ENCODE measurements around the gene ABCA1.

ABCA1 gene

DNA sequence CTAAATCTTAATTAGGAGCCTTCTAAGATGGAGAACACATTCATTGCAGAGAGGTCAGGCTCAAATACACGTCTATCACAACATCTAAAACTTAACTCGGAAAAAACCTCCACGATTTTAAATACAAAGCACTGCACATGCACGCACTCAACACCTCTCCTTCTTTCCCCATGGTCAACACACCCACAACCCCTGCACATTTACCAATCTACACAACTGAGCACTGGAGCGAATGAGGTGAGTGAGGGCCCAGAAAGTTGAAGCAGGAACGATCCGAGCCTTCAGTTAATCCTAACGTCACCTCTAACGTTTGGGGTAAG, 180.8 kb downstream of the ABCA1 start:
- Histone ChIP-seq H3K4me2 (ENCODE audit: low read length) (peak overlapping the region; percentile 74), H3K9me3 (ENCODE audit: low read length) (no peaks in the 10 kb centered on the region), H3K79me2 (ENCODE audit: insufficient read depth, low read length) (no peaks in the 10 kb centered on the region), H4K20me1 (ENCODE audit: insufficient read depth, low read length) (no peaks in the 10 kb centered on the region), H3K4me1 (ENCODE audit: insufficient read depth, low read length, severe bottlenecking) (peaks cover 36% of the 10 kb centered on the region), H3K27me3 (ENCODE audit: insufficient read depth, low read length) (no peaks in the 10 kb centered on the region), H3K9me2 (ENCODE audit: low read depth, low read length) (no peaks in the 10 kb centered on the region), H3K9ac (ENCODE audit: low read length) (peak overlapping the region; percentile 84), H3F3A (ENCODE audit: insufficient read depth, low read length) (no peaks in the 10 kb centered on the region), H3K36me3 (ENCODE audit: insufficient read depth, low read length) (peaks cover 7% of the 10 kb centered on the region; the same call in 1 of the 2 replicates), H3K4me3 (ENCODE audit: low read depth, low read length, poor library complexity, severe bottlenecking) (peak overlapping the region; percentile 73), H2AFZ (ENCODE audit: low read length) (no peak overlapping the region; the same call in 1 of the 2 replicates), H3K27ac (ENCODE audit: low read depth, low read length, poor library complexity, severe bottlenecking) (peak overlapping the region; percentile 45)
- TF ChIP-seq EZH2 (IDR thresholded peaks at IDR 0.05; ENCODE audit: borderline replicate concordance, low read length), result no peak
- TF ChIP-seq, protein P1, sequence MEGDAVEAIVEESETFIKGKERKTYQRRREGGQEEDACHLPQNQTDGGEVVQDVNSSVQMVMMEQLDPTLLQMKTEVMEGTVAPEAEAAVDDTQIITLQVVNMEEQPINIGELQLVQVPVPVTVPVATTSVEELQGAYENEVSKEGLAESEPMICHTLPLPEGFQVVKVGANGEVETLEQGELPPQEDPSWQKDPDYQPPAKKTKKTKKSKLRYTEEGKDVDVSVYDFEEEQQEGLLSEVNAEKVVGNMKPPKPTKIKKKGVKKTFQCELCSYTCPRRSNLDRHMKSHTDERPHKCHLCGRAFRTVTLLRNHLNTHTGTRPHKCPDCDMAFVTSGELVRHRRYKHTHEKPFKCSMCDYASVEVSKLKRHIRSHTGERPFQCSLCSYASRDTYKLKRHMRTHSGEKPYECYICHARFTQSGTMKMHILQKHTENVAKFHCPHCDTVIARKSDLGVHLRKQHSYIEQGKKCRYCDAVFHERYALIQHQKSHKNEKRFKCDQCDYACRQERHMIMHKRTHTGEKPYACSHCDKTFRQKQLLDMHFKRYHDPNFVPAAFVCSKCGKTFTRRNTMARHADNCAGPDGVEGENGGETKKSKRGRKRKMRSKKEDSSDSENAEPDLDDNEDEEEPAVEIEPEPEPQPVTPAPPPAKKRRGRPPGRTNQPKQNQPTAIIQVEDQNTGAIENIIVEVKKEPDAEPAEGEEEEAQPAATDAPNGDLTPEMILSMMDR (IDR thresholded peaks at IDR 0.05; ENCODE audit: low read length), result no peak

DNA sequence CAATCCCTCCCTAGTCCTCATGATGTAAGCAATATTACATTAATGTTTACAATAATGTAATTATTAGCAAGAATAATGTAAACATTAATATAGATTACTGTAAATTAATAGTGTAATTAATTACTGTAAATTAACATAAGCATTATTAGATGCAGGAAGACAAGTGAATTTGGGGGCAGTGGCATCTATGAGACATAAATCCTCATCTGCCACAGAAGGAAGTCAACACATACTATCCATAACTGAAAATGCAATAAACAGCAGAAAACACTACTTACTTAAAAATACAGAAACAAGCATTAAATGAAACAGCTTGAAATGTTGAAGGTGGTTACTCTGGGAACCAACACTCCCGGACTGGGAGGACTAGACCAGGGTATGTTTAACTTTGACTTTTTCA, 181.2 kb downstream of the ABCA1 start:
- Histone ChIP-seq H3K4me3 (ENCODE audit: low read depth, low read length, poor library complexity, severe bottlenecking) (peak overlapping the region; percentile 73), H3K4me2 (ENCODE audit: low read length) (peak overlapping the region; percentile 74), H3K79me2 (ENCODE audit: insufficient read depth, low read length) (no peaks in the 10 kb centered on the region), H3K27ac (ENCODE audit: low read depth, low read length, poor library complexity, severe bottlenecking) (peak overlapping the region; percentile 45), H2AFZ (ENCODE audit: low read length) (no peak overlapping the region; the same call in 1 of the 2 replicates), H3K9me3 (ENCODE audit: low read length) (no peaks in the 10 kb centered on the region), H3K27me3 (ENCODE audit: insufficient read depth, low read length) (no peaks in the 10 kb centered on the region), H3F3A (ENCODE audit: insufficient read depth, low read length) (no peaks in the 10 kb centered on the region), H3K9me2 (ENCODE audit: low read depth, low read length) (no peaks in the 10 kb centered on the region), H3K4me1 (ENCODE audit: insufficient read depth, low read length, severe bottlenecking) (peaks cover 36% of the 10 kb centered on the region), H3K9ac (ENCODE audit: low read length) (peak overlapping the region; percentile 84), H4K20me1 (ENCODE audit: insufficient read depth, low read length) (no peaks in the 10 kb centered on the region), H3K36me3 (ENCODE audit: insufficient read depth, low read length) (0 out of 2 replicates have a peak, but pooled peaks cover 7% of the 10 kb centered on the region)
- TF ChIP-seq, protein P1 (IDR thresholded peaks at IDR 0.05; ENCODE audit: low read length), result no peak
- TF ChIP-seq EZH2 (IDR thresholded peaks at IDR 0.05; ENCODE audit: borderline replicate concordance, low read length), result no peak

DNA sequence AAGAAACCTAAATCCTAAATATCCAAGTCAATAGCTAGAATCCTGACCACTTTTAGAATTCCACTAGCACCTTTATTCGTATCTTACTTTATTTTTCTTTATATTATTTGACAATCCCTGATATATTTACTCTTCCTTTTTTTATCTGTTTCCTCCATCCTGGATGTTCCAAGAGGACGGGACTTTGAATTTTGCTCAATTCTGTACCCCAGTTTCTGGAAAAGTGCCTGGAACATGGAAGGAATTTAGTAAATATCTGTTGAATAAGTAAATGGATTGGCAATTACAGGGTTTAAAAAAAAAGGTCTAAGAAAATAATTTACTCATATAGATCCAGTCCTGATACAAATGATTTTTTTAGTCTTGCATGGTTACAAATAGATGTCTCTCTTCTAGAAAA, 181.7 kb downstream of the ABCA1 start:
- no peak overlapping the region for H2AFZ ChIP-seq (ENCODE audit: low read length)
- H3K4me1 ChIP-seq (ENCODE audit: insufficient read depth, low read length, severe bottlenecking), result peaks cover 36% of the 10 kb centered on the region
- no peak overlapping the region for H3K27ac ChIP-seq (ENCODE audit: low read depth, low read length, poor library complexity, severe bottlenecking)
- H3K4me3 ChIP-seq (ENCODE audit: low read depth, low read length, poor library complexity, severe bottlenecking), result no peak overlapping the region
- no peaks in the 10 kb centered on the region for H3K27me3 ChIP-seq (ENCODE audit: insufficient read depth, low read length)
- no peaks in the 10 kb centered on the region for H4K20me1 ChIP-seq (ENCODE audit: insufficient read depth, low read length)
- H3K9ac ChIP-seq (ENCODE audit: low read length), result 0 out of 2 replicates have a peak overlapping the region, but pooled peaks have one; percentile 84
- H3K36me3 ChIP-seq (ENCODE audit: insufficient read depth, low read length), result 0 out of 2 replicates have a peak, but pooled peaks cover 4% of the 10 kb centered on the region
- H3K9me2 ChIP-seq (ENCODE audit: low read depth, low read length), result no peaks in the 10 kb centered on the region
- H3K4me2 ChIP-seq (ENCODE audit: low read length), result peak overlapping the region; percentile 74
- H3K9me3 ChIP-seq (ENCODE audit: low read length), result no peaks in the 10 kb centered on the region
- TF ChIP-seq EZH2 (IDR thresholded peaks at IDR 0.05; ENCODE audit: borderline replicate concordance, low read length), result no peak
- TF ChIP-seq, protein P1 (IDR thresholded peaks at IDR 0.05; ENCODE audit: low read length), result no peak
- H3K79me2 ChIP-seq (ENCODE audit: insufficient read depth, low read length), result no peaks in the 10 kb centered on the region
- no peaks in the 10 kb centered on the region for H3F3A ChIP-seq (ENCODE audit: insufficient read depth, low read length)
